Loucy (cell line): ENCODE results near the gene SCAF8.

ENCODE experiments used
- EZH2phosphoT487 ChIP-seq: fragments of 200-600 bp; IDR thresholded peaks from 2 replicates; pipeline ENCODE4 v1.6.1; 2018; ENCODE audit warnings: antibody characterized with exemption, mild to moderate bottlenecking, moderate library complexity, borderline replicate concordance
- TF ChIP-seq, protein P1 (sequence below): fragments of 200-600 bp; sonication (generic); conservative IDR thresholded peaks from 2 replicates; pipeline ENCODE4 v1.5.1; 2014; ENCODE audit warnings: mild to moderate bottlenecking, antibody characterized with exemption, low read length

DNA sequence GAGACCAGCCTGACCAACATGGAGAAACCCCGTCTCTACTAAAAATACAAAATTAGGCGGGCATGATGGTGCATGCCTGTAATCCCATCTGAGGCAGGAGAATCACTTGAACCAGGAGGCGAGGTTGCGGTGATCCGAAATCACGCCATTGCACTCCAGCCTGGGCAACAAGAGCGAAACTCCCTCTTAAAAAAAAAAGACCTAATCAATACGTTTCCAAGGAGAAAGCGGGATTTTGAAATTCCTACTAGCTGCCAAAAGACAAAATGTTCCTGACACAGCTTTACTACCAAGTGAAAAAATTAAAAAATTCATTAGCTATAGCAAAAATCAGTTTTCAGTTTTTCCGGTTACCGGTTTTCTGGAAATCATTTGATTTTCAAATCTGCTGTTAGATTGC lies 129.3 kb downstream of the SCAF8 start:
- TF ChIP-seq, protein P1, sequence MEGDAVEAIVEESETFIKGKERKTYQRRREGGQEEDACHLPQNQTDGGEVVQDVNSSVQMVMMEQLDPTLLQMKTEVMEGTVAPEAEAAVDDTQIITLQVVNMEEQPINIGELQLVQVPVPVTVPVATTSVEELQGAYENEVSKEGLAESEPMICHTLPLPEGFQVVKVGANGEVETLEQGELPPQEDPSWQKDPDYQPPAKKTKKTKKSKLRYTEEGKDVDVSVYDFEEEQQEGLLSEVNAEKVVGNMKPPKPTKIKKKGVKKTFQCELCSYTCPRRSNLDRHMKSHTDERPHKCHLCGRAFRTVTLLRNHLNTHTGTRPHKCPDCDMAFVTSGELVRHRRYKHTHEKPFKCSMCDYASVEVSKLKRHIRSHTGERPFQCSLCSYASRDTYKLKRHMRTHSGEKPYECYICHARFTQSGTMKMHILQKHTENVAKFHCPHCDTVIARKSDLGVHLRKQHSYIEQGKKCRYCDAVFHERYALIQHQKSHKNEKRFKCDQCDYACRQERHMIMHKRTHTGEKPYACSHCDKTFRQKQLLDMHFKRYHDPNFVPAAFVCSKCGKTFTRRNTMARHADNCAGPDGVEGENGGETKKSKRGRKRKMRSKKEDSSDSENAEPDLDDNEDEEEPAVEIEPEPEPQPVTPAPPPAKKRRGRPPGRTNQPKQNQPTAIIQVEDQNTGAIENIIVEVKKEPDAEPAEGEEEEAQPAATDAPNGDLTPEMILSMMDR = no peak
- TF ChIP-seq EZH2phosphoT487 = no peak
